ENCODE data around the gene PALD1. TPM values are rescaled to one million over a fixed set of nuclear protein-coding genes. Genes with fewer than 3 reads are reported as not detected.

The PALD1 gene
- total RNA-seq, 2 donors from 2014 or later = 0.07 to 0.13 TPM

DNA sequence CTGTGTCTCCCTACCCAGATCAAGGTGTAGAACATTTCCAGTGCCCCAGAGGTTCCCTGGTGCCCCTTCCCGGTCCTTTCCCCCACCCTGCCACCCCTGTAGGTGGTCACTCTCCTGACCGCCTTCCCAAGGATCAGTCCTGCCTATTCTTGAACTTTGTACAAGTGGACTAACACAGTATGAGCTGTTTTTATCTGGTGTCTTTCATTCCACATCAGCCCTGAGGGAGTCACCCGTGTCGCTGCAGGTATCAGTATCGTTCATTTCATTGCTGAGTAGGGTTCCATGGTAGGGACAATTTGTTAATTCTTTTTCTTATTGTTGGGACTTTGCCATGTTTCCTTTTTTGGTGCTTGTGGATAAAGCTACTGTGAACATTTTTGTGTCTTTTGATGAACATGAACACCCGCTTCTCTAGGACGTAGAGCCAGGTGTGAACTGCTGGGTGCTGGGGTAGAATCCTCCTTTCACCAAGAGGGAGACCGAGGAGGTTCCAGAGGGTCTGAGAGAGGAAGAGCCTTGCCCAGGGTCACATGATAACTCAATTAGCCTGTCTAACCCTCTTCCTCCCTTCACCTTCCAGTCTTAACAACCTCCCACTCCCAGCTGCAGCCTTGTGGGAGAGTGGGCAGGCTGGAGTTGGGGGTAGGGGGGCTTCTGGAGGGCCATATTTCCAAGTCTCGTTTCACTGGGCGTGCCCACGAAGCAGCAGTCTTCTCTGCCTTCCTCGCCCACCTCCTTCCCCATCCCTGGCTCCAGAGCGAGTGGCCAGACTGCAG, 18.0 kb downstream of the PALD1 start:
- DNase-seq (no peak), ATAC-seq (no peak)
- H3K27me3 Mint-ChIP-seq = peaks cover 31% of the 10 kb centered on the region
- peaks cover 7% of the 10 kb centered on the region for H3K4me1 Mint-ChIP-seq
- no peaks in the 10 kb centered on the region for H3K9me3 ChIP-seq (ENCODE audit: control insufficient read depth, low read length, poor library complexity, severe bottlenecking)
- H3K4me3 Mint-ChIP-seq = no peak overlapping the region
- H3K36me3 Mint-ChIP-seq (ENCODE audit: low read depth) = peaks cover 6% of the 10 kb centered on the region
- no peak overlapping the region for H3K27ac Mint-ChIP-seq

- DNase-seq = no peak
- no peak for ATAC-seq
- H3K4me3 Mint-ChIP-seq = no peak overlapping the region
Observed at GRCh38 chr10:70497120-70497545, 18.6 kb downstream of the PALD1 start.

DNA sequence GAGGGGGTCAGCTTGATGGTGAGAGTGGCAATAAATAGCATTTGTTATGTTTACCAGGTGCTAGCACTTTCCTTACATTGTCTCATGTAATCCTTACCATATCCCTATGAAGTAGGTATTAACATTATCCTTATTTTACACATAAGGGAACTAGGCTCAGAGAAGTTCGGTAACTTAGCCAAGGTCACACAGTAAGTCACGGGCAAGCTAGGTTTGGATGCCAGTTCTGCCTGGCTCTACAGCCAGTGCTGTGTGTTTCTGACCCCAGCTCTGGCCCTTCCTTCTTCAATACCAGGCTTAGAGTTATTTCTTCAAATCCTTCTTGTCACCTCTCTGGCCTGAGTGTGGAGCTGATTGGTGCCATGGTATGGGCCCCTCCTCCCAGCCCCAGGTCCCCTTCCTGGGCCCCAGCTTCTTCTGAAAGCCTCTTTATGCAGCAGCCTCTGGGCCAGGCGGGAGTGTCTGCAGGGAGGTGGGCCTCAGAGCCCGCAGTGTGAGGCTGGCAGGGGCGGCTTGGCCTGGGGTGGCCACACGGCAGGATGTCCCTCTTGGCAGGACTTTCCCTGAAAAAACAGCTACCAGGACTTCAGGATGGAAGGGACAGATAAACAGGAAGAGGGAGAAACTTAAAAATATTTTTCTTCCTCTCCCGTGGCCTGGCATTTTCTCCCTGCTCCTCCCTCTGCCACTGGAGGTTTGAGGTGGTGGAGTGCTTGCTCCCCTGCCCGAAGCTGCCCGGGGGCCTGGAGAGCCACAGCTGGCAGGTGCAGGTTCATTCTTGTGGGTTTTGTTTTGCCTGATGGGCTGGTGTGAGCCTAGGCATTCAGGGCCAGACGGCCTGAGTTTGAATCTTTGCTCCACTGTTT, 20.6 kb downstream of the PALD1 start:
- H3K27me3 Mint-ChIP-seq = peaks cover 22% of the 10 kb centered on the region
- no peaks in the 10 kb centered on the region for H3K9me3 ChIP-seq (ENCODE audit: control insufficient read depth, low read length, poor library complexity, severe bottlenecking)
- no peak for DNase-seq
- no peak overlapping the region for H3K4me3 Mint-ChIP-seq
- H3K4me1 Mint-ChIP-seq = peaks cover 5% of the 10 kb centered on the region
- H3K36me3 Mint-ChIP-seq (ENCODE audit: low read depth) = no peaks in the 10 kb centered on the region
- no peak overlapping the region for H3K27ac Mint-ChIP-seq
- no peak for ATAC-seq

More at GRCh38 chr10:70497120-70497545, 18.6 kb downstream of the PALD1 start:
- no peak overlapping the region for H3K27ac Mint-ChIP-seq
- H3K4me1 Mint-ChIP-seq = peaks cover 7% of the 10 kb centered on the region
- H3K27me3 Mint-ChIP-seq = peaks cover 31% of the 10 kb centered on the region
- H3K9me3 ChIP-seq (ENCODE audit: control insufficient read depth, low read length, poor library complexity, severe bottlenecking) = no peaks in the 10 kb centered on the region
- H3K36me3 Mint-ChIP-seq (ENCODE audit: low read depth) = peaks cover 6% of the 10 kb centered on the region

DNA sequence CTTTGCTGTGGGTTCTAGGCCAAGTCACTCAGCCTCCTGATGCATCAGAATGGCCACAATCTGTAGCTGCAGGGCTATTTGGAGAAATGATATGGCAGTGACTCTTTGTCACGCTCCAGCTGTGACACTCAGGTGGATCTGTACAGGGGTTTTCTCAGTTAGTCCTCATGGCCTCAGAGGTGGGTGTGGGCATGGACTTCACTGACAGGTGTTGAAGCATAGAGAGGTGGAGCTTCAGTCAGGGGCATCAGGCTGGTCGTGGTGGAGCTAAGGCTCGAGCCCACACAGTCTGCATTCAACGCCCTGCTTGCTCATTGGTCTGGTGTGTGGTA, 21.2 kb downstream of the PALD1 start:
- peaks cover 16% of the 10 kb centered on the region for H3K27me3 Mint-ChIP-seq
- H3K36me3 Mint-ChIP-seq (ENCODE audit: low read depth) = no peaks in the 10 kb centered on the region
- H3K4me1 Mint-ChIP-seq = peaks cover 2% of the 10 kb centered on the region
- no peak overlapping the region for H3K27ac Mint-ChIP-seq
- H3K4me3 Mint-ChIP-seq = no peak overlapping the region
- ATAC-seq (no peak), DNase-seq (no peak)
- no peaks in the 10 kb centered on the region for H3K9me3 ChIP-seq (ENCODE audit: control insufficient read depth, low read length, poor library complexity, severe bottlenecking)

DNA sequence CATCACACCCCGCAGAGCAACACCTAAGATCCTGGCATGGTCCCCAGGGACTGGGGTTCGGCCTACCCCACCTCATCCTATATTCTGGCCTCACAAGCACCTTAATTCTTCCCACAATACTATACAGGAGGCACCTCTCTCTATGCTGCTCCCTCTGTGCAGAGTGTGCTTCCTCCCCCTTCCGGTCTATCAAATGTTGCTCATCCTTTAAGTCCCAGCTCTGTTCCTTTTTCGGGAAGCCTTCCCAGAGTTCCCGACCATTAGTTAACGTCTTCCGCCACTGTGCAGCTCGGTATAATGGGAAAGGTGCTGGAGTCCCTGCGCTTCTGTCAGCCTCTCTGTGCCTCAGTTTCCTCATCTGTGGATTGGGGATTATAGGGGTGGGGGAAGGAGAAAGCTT, 21.8 kb downstream of the PALD1 start:
- Mint-ChIP-seq H3K4me1 (no peaks in the 10 kb centered on the region), H3K4me3 (no peak overlapping the region), H3K27me3 (peaks cover 11% of the 10 kb centered on the region), H3K36me3 (ENCODE audit: low read depth) (no peaks in the 10 kb centered on the region), H3K27ac (no peak overlapping the region)
- DNase-seq = no peak
- no peaks in the 10 kb centered on the region for H3K9me3 ChIP-seq (ENCODE audit: control insufficient read depth, low read length, poor library complexity, severe bottlenecking)
- no peak for ATAC-seq

DNA sequence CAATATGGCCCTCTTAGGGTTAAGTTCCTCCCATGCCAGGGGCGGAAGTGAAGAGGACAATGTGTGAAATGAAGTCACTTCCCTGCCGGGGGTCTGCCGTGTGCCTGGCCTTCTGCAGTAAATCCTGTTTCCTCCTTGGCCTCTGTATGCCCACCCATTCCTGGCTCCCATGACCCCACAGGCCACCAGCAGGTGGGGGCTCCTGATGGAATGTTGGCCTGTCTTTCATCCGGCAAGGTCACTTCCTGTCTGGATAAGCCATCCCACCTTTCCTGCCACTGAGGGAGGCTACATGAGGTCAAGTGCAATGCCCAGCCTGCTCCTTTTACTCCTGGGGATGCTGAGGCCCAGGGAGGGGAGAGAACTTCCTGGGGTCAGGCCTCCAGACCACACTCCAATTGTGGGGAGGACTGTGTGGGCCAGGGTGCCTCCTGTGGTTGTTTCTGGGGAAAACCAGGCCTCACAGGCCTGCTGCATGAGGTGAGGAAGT, 22.3 kb downstream of the PALD1 start:
- DNase-seq = no peak
- no peaks in the 10 kb centered on the region for H3K36me3 Mint-ChIP-seq (ENCODE audit: low read depth)
- no peaks in the 10 kb centered on the region for H3K4me1 Mint-ChIP-seq
- H3K27ac Mint-ChIP-seq = no peak overlapping the region
- no peak overlapping the region for H3K4me3 Mint-ChIP-seq
- no peaks in the 10 kb centered on the region for H3K9me3 ChIP-seq (ENCODE audit: control insufficient read depth, low read length, poor library complexity, severe bottlenecking)
- H3K27me3 Mint-ChIP-seq = peaks cover 6% of the 10 kb centered on the region
- ATAC-seq = no peak

GRCh38 chr10:70502406-70502805, 23.8 kb downstream of the PALD1 start:
- no peak for ATAC-seq
- Mint-ChIP-seq H3K27ac (no peak overlapping the region), H3K27me3 (peaks cover under 1% of the 10 kb centered on the region), H3K36me3 (ENCODE audit: low read depth) (no peaks in the 10 kb centered on the region), H3K4me3 (no peak overlapping the region), H3K4me1 (no peaks in the 10 kb centered on the region)
- DNase-seq = no peak
- H3K9me3 ChIP-seq (ENCODE audit: control insufficient read depth, low read length, poor library complexity, severe bottlenecking) = no peaks in the 10 kb centered on the region

DNA sequence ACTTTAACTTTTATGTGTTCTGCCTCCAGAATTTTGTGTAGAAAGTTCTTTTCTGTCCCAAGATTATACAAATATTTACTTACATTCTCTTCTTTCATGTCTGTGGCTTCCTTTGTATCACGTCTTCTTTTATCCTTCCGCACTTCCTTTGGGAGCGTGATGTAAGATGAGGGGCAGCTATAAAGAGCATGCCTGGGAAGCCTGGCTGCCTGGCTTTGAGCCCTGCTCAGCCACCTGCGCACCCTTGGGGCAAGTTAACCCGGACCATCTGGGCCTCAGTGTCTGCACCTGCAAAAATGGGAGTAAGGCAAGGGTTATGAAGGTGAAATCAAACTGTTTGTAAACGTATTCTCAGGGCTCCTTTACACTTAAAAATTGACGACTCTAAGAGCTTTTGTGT, 25.2 kb downstream of the PALD1 start:
- H3K9me3 ChIP-seq (ENCODE audit: control insufficient read depth, low read length, poor library complexity, severe bottlenecking) = no peaks in the 10 kb centered on the region
- DNase-seq (no peak), ATAC-seq (no peak)
- peaks cover 4% of the 10 kb centered on the region for H3K27me3 Mint-ChIP-seq
- H3K4me1 Mint-ChIP-seq = no peaks in the 10 kb centered on the region
- no peak overlapping the region for H3K4me3 Mint-ChIP-seq
- no peaks in the 10 kb centered on the region for H3K36me3 Mint-ChIP-seq (ENCODE audit: low read depth)
- H3K27ac Mint-ChIP-seq = no peak overlapping the region

- no peaks in the 10 kb centered on the region for H3K9me3 ChIP-seq (ENCODE audit: control insufficient read depth, low read length, poor library complexity, severe bottlenecking)
- no peak overlapping the region for H3K4me3 Mint-ChIP-seq
- no peak for DNase-seq
- H3K27me3 Mint-ChIP-seq = peaks cover 13% of the 10 kb centered on the region
- no peak for ATAC-seq
- H3K27ac Mint-ChIP-seq = no peak overlapping the region
- H3K36me3 Mint-ChIP-seq (ENCODE audit: low read depth) = no peaks in the 10 kb centered on the region
- no peaks in the 10 kb centered on the region for H3K4me1 Mint-ChIP-seq
Observed at GRCh38 chr10:70504521-70505358, 26.2 kb downstream of the PALD1 start.

GRCh38 chr10:70505908-70506307, 27.3 kb downstream of the PALD1 start:
- no peak overlapping the region for H3K4me3 Mint-ChIP-seq
- peaks cover 16% of the 10 kb centered on the region for H3K27me3 Mint-ChIP-seq
- ATAC-seq = no peak
- DNase-seq = no peak
- no peak overlapping the region for H3K27ac Mint-ChIP-seq
- H3K36me3 Mint-ChIP-seq (ENCODE audit: low read depth) = no peaks in the 10 kb centered on the region
- H3K4me1 Mint-ChIP-seq = no peaks in the 10 kb centered on the region
- H3K9me3 ChIP-seq (ENCODE audit: control insufficient read depth, low read length, poor library complexity, severe bottlenecking) = no peaks in the 10 kb centered on the region

GRCh38 chr10:70507966-70508365, 29.4 kb downstream of the PALD1 start:
- H3K9me3 ChIP-seq (ENCODE audit: control insufficient read depth, low read length, poor library complexity, severe bottlenecking) = no peaks in the 10 kb centered on the region
- ATAC-seq (no peak), DNase-seq (no peak)
- no peak overlapping the region for H3K27ac Mint-ChIP-seq
- peaks cover 24% of the 10 kb centered on the region for H3K27me3 Mint-ChIP-seq
- H3K4me3 Mint-ChIP-seq = no peak overlapping the region
- no peaks in the 10 kb centered on the region for H3K36me3 Mint-ChIP-seq (ENCODE audit: low read depth)
- no peaks in the 10 kb centered on the region for H3K4me1 Mint-ChIP-seq

DNA sequence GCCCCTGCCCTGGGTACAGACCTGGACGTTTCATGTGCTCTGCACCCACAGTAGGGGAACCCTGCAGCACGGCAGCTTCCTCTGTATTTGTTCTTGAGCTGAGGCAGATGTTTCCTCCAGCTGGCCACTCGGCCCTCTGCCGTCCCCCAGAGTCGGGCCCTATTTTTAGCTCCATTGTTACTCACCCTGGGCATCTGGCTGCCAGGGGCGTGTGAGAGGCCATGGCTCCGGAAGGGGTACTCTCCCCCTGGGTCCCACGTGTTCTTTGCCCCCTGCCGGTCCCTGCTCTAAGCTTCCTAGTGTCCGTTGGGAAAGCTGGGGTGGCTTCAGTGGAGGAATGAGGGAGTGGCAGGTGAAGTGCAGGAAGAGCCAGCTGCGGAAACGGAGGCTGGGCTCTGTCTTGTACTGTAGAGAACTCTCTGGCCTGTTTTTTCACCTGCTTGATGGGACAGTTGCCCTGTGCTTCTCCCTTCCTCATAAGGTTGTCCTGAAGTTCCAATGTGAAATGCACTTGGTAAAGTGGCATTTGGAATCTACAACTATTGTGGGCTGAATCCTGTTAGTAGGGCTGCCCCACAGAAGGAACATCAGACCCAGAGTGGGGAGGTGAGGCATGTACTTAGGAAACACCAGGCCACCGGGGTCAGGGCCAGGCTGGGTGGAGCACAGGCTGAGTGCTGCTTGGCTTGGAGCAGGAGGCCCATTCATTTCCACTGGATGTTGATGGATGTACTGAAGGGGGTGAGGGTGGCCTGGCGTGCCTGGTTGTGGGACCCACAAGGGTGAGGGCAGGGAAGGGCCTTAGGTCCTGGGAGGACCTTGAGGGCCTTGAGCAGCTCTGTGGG, 30.6 kb downstream of the PALD1 start:
- H3K27ac Mint-ChIP-seq = no peak overlapping the region
- H3K9me3 ChIP-seq (ENCODE audit: control insufficient read depth, low read length, poor library complexity, severe bottlenecking) = no peaks in the 10 kb centered on the region
- ATAC-seq (no peak), DNase-seq (no peak)
- H3K36me3 Mint-ChIP-seq (ENCODE audit: low read depth) = no peaks in the 10 kb centered on the region
- no peaks in the 10 kb centered on the region for H3K4me1 Mint-ChIP-seq
- peaks cover 24% of the 10 kb centered on the region for H3K27me3 Mint-ChIP-seq
- H3K4me3 Mint-ChIP-seq = no peak overlapping the region

All from T-helper 17 cell (primary cell).